HuH-7.5 (cell line): ENCODE data around the gene EN2.

Experiments used
- DNase-seq: peaks from one replicate; pipeline ENCODE4 v3.0.0; 2011; ENCODE audit warnings: low spot score

The EN2 gene

GRCh38 chr7:155450970-155451801 is 6.7 kb upstream of the EN2 start:
- no peak for DNase-seq

GRCh38 chr7:155451840-155452239 is 6.1 kb upstream of the EN2 start:
- DNase-seq: no peak

GRCh38 chr7:155452505-155453295 is 5.2 kb upstream of the EN2 start:
- DNase-seq: no peak

GRCh38 chr7:155453296-155454182 is 4.4 kb upstream of the EN2 start:
- DNase-seq: no peak

GRCh38 chr7:155454183-155455112 is 3.5 kb upstream of the EN2 start:
- DNase-seq: no peak

- DNase-seq: no peak
Measured at GRCh38 chr7:155455132-155455693, 2.7 kb upstream of the EN2 start.

GRCh38 chr7:155455776-155456737 is 1.9 kb upstream of the EN2 start:
- no peak for DNase-seq

- peak; percentile 45 for DNase-seq
Measured at GRCh38 chr7:155456738-155457543, 988 bp upstream of the EN2 start.

- DNase-seq: no peak
Measured at GRCh38 chr7:155457544-155458110, 302 bp upstream of the EN2 start.

- DNase-seq: no peak
Measured at GRCh38 chr7:155458878-155459699, 1.2 kb downstream of the EN2 start.

- no peak for DNase-seq
Measured at GRCh38 chr7:155459700-155460461, 2.0 kb downstream of the EN2 start.

GRCh38 chr7:155460926-155461613 is 3.1 kb downstream of the EN2 start:
- no peak for DNase-seq

GRCh38 chr7:155461631-155462030 is 3.7 kb downstream of the EN2 start:
- no peak for DNase-seq

GRCh38 chr7:155462163-155462735 is 4.3 kb downstream of the EN2 start:
- no peak for DNase-seq

GRCh38 chr7:155463114-155463811 is 5.3 kb downstream of the EN2 start:
- DNase-seq: peak; percentile 30
